K562 (cell line): ENCODE results near the gene ZC3H7B.

Source experiments
- CEBPB ChIP-seq: fragments of 450-650 bp; IDR thresholded peaks from 2 replicates; pipeline ENCODE4 v1.6.1; 2016; ENCODE audit warnings: missing genetic modification characterization, missing compliant biosample characterization
- IFI16 ChIP-seq: fragments of 250-450 bp; sonication (Bioruptor Pico); IDR thresholded peaks from 2 replicates; pipeline ENCODE4 v2.1.2; 2022; ENCODE audit warnings: mild to moderate bottlenecking, inconsistent platforms
- KDM2B ChIP-seq: fragments of 250-450 bp; sonication (Bioruptor Pico); IDR thresholded peaks from 2 replicates; pipeline ENCODE4 v1.8.0; 2021; ENCODE audit warnings: mild to moderate bottlenecking, moderate library complexity
- POLR2AphosphoS5 ChIP-seq: IDR thresholded peaks from 2 replicates; pipeline ENCODE4 v1.6.1; 2011; ENCODE audit warnings: mild to moderate bottlenecking, low read depth, low read length, moderate library complexity; ENCODE audit not compliant: control insufficient read depth, insufficient read depth
- TEAD1 ChIP-seq, 2 experiments: fragments of 450-650 bp in 1 of 2; sonication (generic) in 1 of 2; formaldehyde crosslinking; IDR thresholded peaks; 2 replicates each; pipeline versions ENCODE4 v1.4.0 to v1.8.0; 2020 to 2022; ENCODE audit warnings: mild to moderate bottlenecking in 2 of 2, missing genetic modification reagents in 1 of 2
- ZFX ChIP-seq: sonication (generic); formaldehyde crosslinking; IDR thresholded peaks from 2 replicates; pipeline ENCODE4 v1.8.0; 2022; ENCODE audit warnings: mild to moderate bottlenecking, missing genetic modification reagents, moderate library complexity
- ZNF780A ChIP-seq: fragments of 250-450 bp; sonication (Bioruptor Pico); IDR thresholded peaks from 2 replicates; pipeline ENCODE4 v1.5.0; 2021; ENCODE audit warnings: mild to moderate bottlenecking
- TF ChIP-seq, protein P1 (sequence below): fragments of 450-650 bp; IDR thresholded peaks from 2 replicates; pipeline ENCODE4 v1.6.1; 2017; ENCODE audit warnings: antibody characterized with exemption, mild to moderate bottlenecking
- TF ChIP-seq, protein P2 (sequence below), 3 experiments: IDR thresholded peaks in 2 of 3; conservative IDR thresholded peaks in 1 of 3; 2 replicates each; pipeline ENCODE4 v1.5.1; 2011 to 2012; ENCODE audit warnings: low read length in 3 of 3, mild to moderate bottlenecking in 3 of 3, control low read depth in 2 of 3, improper control_type of control experiment in 1 of 3, inconsistent platforms in 1 of 3, low read depth in 1 of 3, mixed read lengths in 1 of 3, moderate library complexity in 1 of 3; ENCODE audit not compliant: insufficient read depth in 2 of 3

DNA sequence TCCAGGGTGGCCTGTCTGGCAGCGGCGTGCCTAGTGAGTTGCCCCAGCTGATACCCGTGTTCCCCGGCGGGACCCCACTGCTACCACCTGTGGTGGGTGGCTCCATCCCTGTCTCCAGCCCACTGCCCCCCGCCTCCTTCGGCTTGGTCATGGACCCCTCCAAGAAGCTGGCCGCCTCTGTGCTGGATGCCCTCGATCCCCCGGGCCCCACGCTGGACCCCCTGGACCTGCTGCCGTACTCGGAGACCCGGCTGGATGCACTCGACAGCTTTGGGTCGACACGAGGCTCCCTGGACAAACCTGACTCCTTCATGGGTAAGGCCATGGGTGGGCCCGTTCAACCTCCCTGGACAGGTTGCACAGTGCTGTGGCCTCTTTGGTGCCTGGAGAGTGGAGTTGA lies 38.5 kb downstream of the ZC3H7B start:
- TF ChIP-seq KDM2B (CRISPR knock-in tag) (no peak), ZFX (no peak), CEBPB (tag) (no peak), POLR2AphosphoS5 (no peak), TEAD1 (CRISPR knock-in tag; IDR thresholded peaks at IDR 0.05) (no peak), ZNF780A (CRISPR knock-in tag) (no peak), IFI16 (CRISPR knock-in tag) (no peak)
- TF ChIP-seq, protein P1, sequence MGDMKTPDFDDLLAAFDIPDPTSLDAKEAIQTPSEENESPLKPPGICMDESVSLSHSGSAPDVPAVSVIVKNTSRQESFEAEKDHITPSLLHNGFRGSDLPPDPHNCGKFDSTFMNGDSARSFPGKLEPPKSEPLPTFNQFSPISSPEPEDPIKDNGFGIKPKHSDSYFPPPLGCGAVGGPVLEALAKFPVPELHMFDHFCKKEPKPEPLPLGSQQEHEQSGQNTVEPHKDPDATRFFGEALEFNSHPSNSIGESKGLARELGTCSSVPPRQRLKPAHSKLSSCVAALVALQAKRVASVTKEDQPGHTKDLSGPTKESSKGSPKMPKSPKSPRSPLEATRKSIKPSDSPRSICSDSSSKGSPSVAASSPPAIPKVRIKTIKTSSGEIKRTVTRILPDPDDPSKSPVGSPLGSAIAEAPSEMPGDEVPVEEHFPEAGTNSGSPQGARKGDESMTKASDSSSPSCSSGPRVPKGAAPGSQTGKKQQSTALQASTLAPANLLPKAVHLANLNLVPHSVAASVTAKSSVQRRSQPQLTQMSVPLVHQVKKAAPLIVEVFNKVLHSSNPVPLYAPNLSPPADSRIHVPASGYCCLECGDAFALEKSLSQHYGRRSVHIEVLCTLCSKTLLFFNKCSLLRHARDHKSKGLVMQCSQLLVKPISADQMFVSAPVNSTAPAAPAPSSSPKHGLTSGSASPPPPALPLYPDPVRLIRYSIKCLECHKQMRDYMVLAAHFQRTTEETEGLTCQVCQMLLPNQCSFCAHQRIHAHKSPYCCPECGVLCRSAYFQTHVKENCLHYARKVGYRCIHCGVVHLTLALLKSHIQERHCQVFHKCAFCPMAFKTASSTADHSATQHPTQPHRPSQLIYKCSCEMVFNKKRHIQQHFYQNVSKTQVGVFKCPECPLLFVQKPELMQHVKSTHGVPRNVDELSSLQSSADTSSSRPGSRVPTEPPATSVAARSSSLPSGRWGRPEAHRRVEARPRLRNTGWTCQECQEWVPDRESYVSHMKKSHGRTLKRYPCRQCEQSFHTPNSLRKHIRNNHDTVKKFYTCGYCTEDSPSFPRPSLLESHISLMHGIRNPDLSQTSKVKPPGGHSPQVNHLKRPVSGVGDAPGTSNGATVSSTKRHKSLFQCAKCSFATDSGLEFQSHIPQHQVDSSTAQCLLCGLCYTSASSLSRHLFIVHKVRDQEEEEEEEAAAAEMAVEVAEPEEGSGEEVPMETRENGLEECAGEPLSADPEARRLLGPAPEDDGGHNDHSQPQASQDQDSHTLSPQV: no peak
- TF ChIP-seq, protein P2, sequence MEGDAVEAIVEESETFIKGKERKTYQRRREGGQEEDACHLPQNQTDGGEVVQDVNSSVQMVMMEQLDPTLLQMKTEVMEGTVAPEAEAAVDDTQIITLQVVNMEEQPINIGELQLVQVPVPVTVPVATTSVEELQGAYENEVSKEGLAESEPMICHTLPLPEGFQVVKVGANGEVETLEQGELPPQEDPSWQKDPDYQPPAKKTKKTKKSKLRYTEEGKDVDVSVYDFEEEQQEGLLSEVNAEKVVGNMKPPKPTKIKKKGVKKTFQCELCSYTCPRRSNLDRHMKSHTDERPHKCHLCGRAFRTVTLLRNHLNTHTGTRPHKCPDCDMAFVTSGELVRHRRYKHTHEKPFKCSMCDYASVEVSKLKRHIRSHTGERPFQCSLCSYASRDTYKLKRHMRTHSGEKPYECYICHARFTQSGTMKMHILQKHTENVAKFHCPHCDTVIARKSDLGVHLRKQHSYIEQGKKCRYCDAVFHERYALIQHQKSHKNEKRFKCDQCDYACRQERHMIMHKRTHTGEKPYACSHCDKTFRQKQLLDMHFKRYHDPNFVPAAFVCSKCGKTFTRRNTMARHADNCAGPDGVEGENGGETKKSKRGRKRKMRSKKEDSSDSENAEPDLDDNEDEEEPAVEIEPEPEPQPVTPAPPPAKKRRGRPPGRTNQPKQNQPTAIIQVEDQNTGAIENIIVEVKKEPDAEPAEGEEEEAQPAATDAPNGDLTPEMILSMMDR (IDR thresholded peaks at IDR 0.05 in 2 of 3, conservative IDR thresholded peaks at IDR 0.05 in 1 of 3; ENCODE audit: insufficient read depth in 2 of 3, low read depth in 1 of 3, low read length in 3 of 3): no peak
